RWPE2 (cell line): ENCODE measurements around the gene PLPP2.

Source experiments
- ATAC-seq: fragments of 200-7000 bp; cut with Tn5 transposase; 3 replicates; pipeline ENCODE4 v1.9.1; 2021; ENCODE audit warnings: low read depth
- DNase-seq: peaks from one replicate; pipeline ENCODE4 v3.0.0-alpha.2; 2020; ENCODE audit warnings: low spot score
- H3K27ac ChIP-seq: fragments of 450-650 bp; 2 replicates; pipeline ENCODE4 v1.5.1; 2017; ENCODE audit warnings: mild to moderate bottlenecking; ENCODE audit not compliant: poor library complexity, severe bottlenecking
- H3K27me3 ChIP-seq: fragments of 250-450 bp; sonication (Bioruptor Pico); 2 replicates; pipeline ENCODE4 v1.5.1; 2021; ENCODE audit warnings: mild to moderate bottlenecking, moderate library complexity; ENCODE audit not compliant: insufficient read depth, poor library complexity, severe bottlenecking
- H3K36me3 ChIP-seq: fragments of 250-450 bp; sonication (Bioruptor Pico); 2 replicates; pipeline ENCODE4 v1.5.1; 2020; ENCODE audit warnings: low read depth, mild to moderate bottlenecking, moderate library complexity
- H3K4me1 ChIP-seq: fragments of 250-450 bp; sonication (Bioruptor Pico); 2 replicates; pipeline ENCODE4 v1.5.1; 2021; ENCODE audit warnings: mild to moderate bottlenecking, moderate library complexity; ENCODE audit not compliant: insufficient read depth, poor library complexity, severe bottlenecking
- H3K4me3 ChIP-seq: fragments of 250-450 bp; sonication (Bioruptor Pico); 2 replicates; pipeline ENCODE4 v1.5.1; 2021; ENCODE audit warnings: mild to moderate bottlenecking, moderate library complexity; ENCODE audit not compliant: severe bottlenecking
- H3K9me3 ChIP-seq: fragments of 250-450 bp; sonication (Bioruptor Pico); 2 replicates; pipeline ENCODE4 v1.5.1; 2021; ENCODE audit warnings: mild to moderate bottlenecking, moderate library complexity; ENCODE audit not compliant: severe bottlenecking
- TF ChIP-seq, protein P1 (sequence below): fragments of 450-650 bp; IDR thresholded peaks from one replicate; pipeline ENCODE4 v1.5.1; 2017; ENCODE audit warnings: mild to moderate bottlenecking, moderate library complexity; ENCODE audit not compliant: poor library complexity, severe bottlenecking

Gene PLPP2

DNA sequence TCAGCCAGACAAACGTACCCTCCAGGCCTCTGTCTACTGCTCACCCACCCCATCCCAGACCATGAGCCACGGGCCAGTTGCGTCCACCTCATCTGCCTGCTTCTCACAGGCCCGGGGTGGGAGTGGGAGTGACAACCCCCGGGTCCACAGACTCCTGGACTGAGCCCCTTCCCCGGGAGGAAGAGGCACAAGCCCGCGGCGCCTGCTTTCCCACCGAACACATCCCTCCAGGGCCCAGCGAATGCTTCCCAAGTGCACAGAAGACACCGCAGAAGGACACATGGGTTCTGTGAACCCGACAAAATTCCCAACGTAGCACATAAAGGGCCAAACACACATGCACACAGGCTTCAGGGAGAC is 18.0 kb upstream of the PLPP2 start:
- DNase-seq (no peak), ATAC-seq (no peak)
- H3K9me3 ChIP-seq = no peaks in the 10 kb centered on the region
- H3K27ac ChIP-seq = no peak overlapping the region
- peaks cover 15% of the 10 kb centered on the region; the same call in 1 of the 2 replicates for H3K36me3 ChIP-seq
- no peak overlapping the region for H3K4me3 ChIP-seq
- H3K27me3 ChIP-seq = no peaks in the 10 kb centered on the region
- TF ChIP-seq, protein P1, sequence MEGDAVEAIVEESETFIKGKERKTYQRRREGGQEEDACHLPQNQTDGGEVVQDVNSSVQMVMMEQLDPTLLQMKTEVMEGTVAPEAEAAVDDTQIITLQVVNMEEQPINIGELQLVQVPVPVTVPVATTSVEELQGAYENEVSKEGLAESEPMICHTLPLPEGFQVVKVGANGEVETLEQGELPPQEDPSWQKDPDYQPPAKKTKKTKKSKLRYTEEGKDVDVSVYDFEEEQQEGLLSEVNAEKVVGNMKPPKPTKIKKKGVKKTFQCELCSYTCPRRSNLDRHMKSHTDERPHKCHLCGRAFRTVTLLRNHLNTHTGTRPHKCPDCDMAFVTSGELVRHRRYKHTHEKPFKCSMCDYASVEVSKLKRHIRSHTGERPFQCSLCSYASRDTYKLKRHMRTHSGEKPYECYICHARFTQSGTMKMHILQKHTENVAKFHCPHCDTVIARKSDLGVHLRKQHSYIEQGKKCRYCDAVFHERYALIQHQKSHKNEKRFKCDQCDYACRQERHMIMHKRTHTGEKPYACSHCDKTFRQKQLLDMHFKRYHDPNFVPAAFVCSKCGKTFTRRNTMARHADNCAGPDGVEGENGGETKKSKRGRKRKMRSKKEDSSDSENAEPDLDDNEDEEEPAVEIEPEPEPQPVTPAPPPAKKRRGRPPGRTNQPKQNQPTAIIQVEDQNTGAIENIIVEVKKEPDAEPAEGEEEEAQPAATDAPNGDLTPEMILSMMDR = no peak
- H3K4me1 ChIP-seq = no peaks in the 10 kb centered on the region

- Histone ChIP-seq H3K27ac (no peak overlapping the region), H3K36me3 (peaks cover 15% of the 10 kb centered on the region; the same call in 1 of the 2 replicates), H3K4me3 (no peak overlapping the region), H3K27me3 (no peaks in the 10 kb centered on the region), H3K4me1 (no peaks in the 10 kb centered on the region), H3K9me3 (no peaks in the 10 kb centered on the region)
- TF ChIP-seq, protein P1 = no peak
- no peak for DNase-seq
- ATAC-seq = no peak
Measured at GRCh38 chr19:308471-309205, 17.4 kb upstream of the PLPP2 start.

GRCh38 chr19:307793-308420 is 16.7 kb upstream of the PLPP2 start:
- Histone ChIP-seq H3K9me3 (no peaks in the 10 kb centered on the region), H3K36me3 (peaks cover 15% of the 10 kb centered on the region; the same call in 1 of the 2 replicates), H3K4me1 (no peaks in the 10 kb centered on the region), H3K4me3 (no peak overlapping the region), H3K27ac (no peak overlapping the region), H3K27me3 (no peaks in the 10 kb centered on the region)
- ATAC-seq = no peak
- no peak for DNase-seq
- TF ChIP-seq, protein P1 = no peak

DNA sequence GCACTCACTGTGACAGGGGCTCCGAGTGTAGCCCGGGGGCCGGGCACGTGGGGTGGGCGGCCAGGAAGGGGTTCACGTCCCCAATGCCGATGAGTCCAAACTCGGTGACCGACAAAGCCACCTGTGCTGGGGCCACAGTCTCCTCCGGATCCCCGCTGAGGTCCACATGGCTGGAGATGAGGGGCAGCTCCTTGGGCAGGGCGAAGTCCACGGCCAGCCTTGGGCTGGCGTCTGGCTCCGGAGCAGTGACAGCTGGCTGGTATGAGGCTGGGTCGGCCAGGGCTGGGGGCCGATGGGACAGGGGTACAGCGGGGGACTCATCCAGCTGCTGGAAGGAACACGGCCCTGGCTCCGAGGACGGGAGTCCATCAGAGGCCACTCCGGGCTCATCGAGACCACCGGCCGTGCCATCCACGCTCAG is 15.9 kb upstream of the PLPP2 start:
- no peaks in the 10 kb centered on the region for H3K27me3 ChIP-seq

More for the DNA sequence above, 15.9 kb upstream of the PLPP2 start:
- Histone ChIP-seq H3K4me1 (no peaks in the 10 kb centered on the region), H3K27ac (no peak overlapping the region), H3K9me3 (no peaks in the 10 kb centered on the region), H3K36me3 (peaks cover 15% of the 10 kb centered on the region; the same call in 1 of the 2 replicates), H3K4me3 (no peak overlapping the region)
- ATAC-seq (no peak), DNase-seq (no peak)
- TF ChIP-seq, protein P1 = no peak
